Stimulated activated CD4-positive, alpha-beta T cell treated with anti-CD3 and anti-CD28 coated beads, Interleukin-12 subunit alpha, Interleukin-12 subunit beta, amount 100 ng/mL, for 24 hours (primary cell): ENCODE measurements around the gene CELF4.

Experiments
- DNase-seq, 2 experiments: peaks; one replicate each; pipeline ENCODE4 v3.0.0-alpha.2; 2020; ENCODE audit warnings: low read depth in 2 of 2

The CELF4 gene

GRCh38 chr18:37494406-37494805 is 71.2 kb downstream of the CELF4 start:
- no peak for DNase-seq

GRCh38 chr18:37493352-37493935 is 72.2 kb downstream of the CELF4 start:
- no peak for DNase-seq

DNA sequence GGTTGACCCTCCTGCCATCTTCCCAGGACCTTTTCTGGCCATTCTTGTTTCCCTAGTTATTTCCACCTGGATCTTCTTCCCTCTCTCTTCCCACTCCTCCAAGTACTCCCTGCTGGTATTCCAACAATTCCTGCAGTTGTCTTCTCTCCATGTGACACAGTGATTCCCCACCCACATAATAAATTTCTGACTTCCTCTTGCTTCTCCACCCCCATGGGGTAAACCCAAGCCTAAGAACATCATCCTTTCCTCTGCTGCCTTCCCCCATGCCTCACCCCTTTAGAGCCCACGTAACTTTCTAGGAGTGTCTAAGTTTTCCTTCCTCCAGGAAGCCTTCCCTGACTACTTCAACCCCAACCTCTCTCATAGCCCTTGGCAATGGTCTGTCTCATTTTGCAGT is 72.6 kb downstream of the CELF4 start:
- DNase-seq = no peak

GRCh38 chr18:37491526-37491925 is 74.1 kb downstream of the CELF4 start:
- no peak for DNase-seq

DNA sequence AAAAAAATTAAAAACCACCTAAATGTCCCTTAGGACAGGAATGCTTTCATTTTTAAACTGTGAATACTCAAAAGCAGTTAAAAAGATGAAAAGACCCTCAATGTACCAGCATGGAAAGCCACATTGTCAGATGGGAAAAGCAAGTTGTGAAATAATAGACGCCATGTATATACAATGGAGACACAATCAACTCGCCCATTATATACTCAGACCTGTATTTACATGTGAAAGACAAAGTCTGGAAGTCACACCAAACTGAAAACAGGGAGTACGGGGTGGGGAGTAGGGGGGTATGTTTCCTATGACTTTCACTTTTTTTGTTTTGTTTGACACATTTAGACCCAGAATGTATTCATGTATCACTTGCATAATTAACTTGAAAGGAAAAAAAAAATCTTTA is 75.6 kb downstream of the CELF4 start:
- no peak for DNase-seq

- no peak for DNase-seq
These were observed 76.6 kb downstream of the CELF4 start for GRCh38 chr18:37489011-37489410.

DNA sequence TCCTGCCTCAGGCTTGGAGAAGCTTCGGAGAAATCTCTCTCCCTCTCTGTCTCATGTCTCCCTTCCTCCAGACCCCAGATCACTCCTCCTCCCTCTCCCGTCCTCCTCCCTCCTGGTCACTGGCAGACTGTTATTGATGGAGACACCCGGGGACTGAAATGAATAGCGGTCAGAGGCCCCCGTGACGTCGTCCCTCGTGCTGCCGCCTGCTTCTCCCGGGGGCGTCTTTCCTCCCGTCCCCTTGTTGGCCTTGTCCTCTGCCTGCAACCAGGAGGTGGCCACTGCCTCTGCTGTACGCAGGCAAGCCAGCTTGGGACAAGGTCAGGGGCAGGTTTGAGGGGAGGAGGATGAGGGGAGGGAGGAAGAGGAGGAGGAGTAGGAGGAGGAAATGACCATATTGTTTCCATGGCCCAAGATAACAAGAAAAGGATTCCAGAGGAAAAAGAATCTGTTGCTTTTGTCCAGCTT is 78.2 kb downstream of the CELF4 start:
- no peak for DNase-seq

- DNase-seq = no peak
These were observed 78.8 kb downstream of the CELF4 start for GRCh38 chr18:37486848-37487247.

GRCh38 chr18:37484983-37485834 is 80.4 kb downstream of the CELF4 start:
- DNase-seq = peak; percentile 2 to 4

DNA sequence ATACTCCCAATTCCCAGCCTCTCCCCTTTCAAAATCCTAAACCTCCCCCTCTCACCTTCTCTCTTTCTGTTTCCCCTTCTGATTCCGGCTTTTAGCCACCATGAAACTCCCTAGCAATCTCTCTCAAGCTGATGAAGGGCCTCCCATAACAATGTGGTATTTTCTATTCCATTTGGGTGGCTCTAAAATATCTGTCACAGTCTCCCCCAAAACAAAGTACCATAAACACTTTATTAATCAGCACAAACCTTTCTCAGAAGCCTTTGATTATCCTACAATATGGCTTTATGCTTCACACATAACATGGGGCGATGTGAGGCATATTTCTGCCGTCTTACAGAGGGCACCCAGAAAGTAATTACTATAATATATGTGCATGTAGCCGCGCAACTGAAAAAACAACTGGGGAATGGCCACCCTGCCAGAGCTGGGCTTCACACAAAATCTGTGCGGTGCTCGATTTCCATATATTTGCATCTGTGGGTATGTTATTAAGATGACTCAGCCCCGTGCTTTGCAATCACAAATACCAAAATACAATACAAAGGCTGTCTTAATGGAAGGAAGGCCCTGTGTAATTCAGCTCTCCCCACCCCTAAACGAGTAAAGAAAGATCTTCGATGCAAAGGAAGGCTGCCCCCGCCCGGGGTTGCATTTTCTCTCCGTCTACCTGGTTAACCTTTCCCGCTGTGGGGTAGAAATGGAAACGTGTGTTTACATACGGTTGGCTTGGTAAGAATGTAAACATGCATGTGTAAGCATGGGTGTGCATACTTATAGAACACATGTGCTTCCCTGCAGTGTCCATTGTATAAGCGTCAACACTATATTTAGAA is 81.4 kb downstream of the CELF4 start:
- DNase-seq = no peak

- no peak for DNase-seq
These were observed 82.2 kb downstream of the CELF4 start for GRCh38 chr18:37483221-37483971.

DNA sequence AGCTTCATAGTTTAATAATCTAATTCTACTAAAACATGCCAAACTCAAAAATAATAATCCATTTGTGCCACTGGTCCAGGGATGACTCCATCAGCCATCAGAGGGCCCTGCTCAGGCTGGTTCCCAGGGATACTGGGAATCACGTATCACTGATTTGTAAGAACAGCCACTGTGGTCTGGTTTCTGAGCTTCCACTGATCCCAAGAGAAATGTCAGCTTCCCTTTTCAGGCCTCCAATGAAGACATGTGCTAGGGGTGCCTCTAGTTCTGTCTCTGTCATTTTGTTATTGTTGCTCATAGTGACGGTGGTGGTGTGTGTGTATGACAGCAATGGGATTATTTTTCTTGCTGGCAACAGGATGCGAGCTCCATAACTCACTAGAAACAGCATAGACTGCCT is 83.2 kb downstream of the CELF4 start:
- no peak for DNase-seq

GRCh38 chr18:37482002-37482401 is 83.6 kb downstream of the CELF4 start:
- no peak for DNase-seq

GRCh38 chr18:37481491-37481890 is 84.1 kb downstream of the CELF4 start:
- no peak for DNase-seq

- DNase-seq = no peak
These were observed 84.5 kb downstream of the CELF4 start for GRCh38 chr18:37481072-37481471.

GRCh38 chr18:37476611-37477295 is 88.8 kb downstream of the CELF4 start:
- no peak for DNase-seq

DNA sequence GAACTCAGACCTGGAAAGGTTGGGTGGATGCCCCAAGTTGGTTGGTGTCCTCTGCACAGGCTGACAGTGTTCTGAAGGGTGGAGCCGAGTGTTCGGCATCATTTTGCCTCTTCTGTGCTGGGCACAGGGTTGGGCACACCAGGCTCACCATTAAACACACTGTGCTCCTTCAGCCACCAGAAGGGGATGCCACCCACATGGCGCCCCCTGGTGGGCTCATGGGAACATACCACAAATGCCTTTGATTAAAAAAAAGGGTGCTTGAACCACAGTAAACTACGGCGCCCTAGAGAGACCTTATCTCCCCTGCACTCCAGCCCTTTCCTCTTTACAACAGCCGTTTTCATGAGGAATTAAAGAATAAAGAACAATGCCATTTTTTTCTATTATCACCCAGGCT is 89.4 kb downstream of the CELF4 start:
- no peak for DNase-seq

DNA sequence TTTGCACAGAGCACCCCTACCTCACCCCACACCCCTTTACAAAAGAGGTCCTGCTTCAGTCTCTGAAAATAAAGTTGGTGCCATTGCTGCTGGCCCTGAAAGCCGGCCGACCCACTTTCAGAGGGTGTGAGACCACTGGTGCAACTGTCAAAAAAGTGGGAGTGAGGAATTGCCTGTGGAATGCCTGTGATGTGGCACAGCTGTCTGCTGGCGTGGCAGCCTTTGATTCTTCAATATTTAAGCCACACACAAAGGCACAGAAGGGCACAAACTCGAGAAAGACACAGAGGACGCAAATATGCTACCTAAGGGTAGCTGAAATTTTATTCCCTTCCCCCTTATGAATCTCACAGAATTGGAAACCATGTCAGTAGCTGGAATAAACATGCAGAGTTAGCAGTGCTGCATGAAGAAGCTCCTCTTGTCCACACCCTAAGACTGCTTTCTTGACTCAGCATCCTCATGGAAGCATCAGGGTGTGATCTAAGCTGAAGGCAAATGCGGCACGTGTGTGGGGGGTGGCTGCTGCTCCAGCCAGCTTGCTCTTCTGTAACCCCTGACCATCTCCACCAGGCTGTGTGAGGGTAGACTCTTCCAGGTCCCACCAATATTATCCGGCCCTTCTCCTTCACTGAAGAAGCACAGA is 92.3 kb downstream of the CELF4 start:
- no peak for DNase-seq

GRCh38 chr18:37471637-37472036 is 94.0 kb downstream of the CELF4 start:
- no peak for DNase-seq

DNA sequence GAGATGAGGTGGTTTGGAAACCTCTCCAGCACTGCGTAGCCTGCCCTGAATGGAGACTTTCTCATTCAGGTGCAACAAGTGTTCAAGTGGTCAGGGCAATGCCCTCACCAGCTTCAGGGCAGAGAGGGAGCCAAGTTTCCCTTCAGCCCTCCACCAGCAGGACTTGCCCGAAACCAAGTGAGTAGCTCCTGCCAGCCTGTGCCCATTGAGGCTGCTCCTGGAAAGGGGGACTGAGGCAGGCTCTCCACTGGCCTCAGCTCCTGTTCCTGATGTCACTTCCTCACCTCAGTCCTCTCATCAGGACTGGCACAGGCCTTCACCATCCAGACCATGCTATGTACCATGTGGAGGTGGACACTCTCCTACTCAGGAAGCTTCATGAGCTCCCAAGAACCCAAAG is 94.6 kb downstream of the CELF4 start:
- DNase-seq = no peak
